ENCODE results near the gene TEAD1.

The TEAD1 gene

GRCh38 chr11:12705874-12706273 is 31.7 kb downstream of the TEAD1 start:
- no peak overlapping the region for H3K27ac Mint-ChIP-seq
- H3K9me3 Mint-ChIP-seq: no peaks in the 10 kb centered on the region
- ATAC-seq (no peak), DNase-seq (ENCODE audit: low spot score in 2 of 2) (no peak)
- H3K4me1 Mint-ChIP-seq: no peaks in the 10 kb centered on the region
- no peak overlapping the region for H3K4me3 Mint-ChIP-seq
- H3K36me3 Mint-ChIP-seq: no peaks in the 10 kb centered on the region

- DNase-seq (ENCODE audit: low spot score in 2 of 2) (no peak), ATAC-seq (no peak)
- Mint-ChIP-seq H3K36me3 (no peaks in the 10 kb centered on the region), H3K4me1 (no peaks in the 10 kb centered on the region), H3K4me3 (no peak overlapping the region), H3K27ac (no peak overlapping the region), H3K9me3 (no peaks in the 10 kb centered on the region)
These were observed 32.6 kb downstream of the TEAD1 start for GRCh38 chr11:12706545-12707499.

- ATAC-seq (no peak), DNase-seq (ENCODE audit: low spot score in 2 of 2) (no peak)
- H3K36me3 Mint-ChIP-seq: no peaks in the 10 kb centered on the region
- H3K9me3 Mint-ChIP-seq: no peaks in the 10 kb centered on the region
- no peaks in the 10 kb centered on the region for H3K4me1 Mint-ChIP-seq
- H3K27ac Mint-ChIP-seq: no peak overlapping the region
- H3K4me3 Mint-ChIP-seq: no peak overlapping the region
These were observed 33.3 kb downstream of the TEAD1 start for GRCh38 chr11:12707500-12707880.

GRCh38 chr11:12711496-12711895 is 37.3 kb downstream of the TEAD1 start:
- Mint-ChIP-seq H3K9me3 (no peaks in the 10 kb centered on the region), H3K27ac (no peak overlapping the region)
- no peak for ATAC-seq

GRCh38 chr11:12712132-12712531 is 37.9 kb downstream of the TEAD1 start:
- no peaks in the 10 kb centered on the region for H3K9me3 Mint-ChIP-seq
- H3K36me3 Mint-ChIP-seq: no peaks in the 10 kb centered on the region
- ATAC-seq (no peak), DNase-seq (ENCODE audit: low spot score in 2 of 2) (no peak)
- no peak overlapping the region for H3K4me3 Mint-ChIP-seq
- H3K27ac Mint-ChIP-seq: no peak overlapping the region
- H3K4me1 Mint-ChIP-seq: peaks cover 3% of the 10 kb centered on the region

More at GRCh38 chr11:12711496-12711895, 37.3 kb downstream of the TEAD1 start:
- Mint-ChIP-seq H3K4me3 (no peak overlapping the region), H3K4me1 (no peaks in the 10 kb centered on the region), H3K36me3 (no peaks in the 10 kb centered on the region)
- DNase-seq (ENCODE audit: low spot score in 2 of 2): no peak

GRCh38 chr11:12715131-12715530 is 40.9 kb downstream of the TEAD1 start:
- Mint-ChIP-seq H3K9me3 (no peaks in the 10 kb centered on the region), H3K4me1 (peaks cover 14% of the 10 kb centered on the region), H3K4me3 (no peak overlapping the region), H3K27ac (no peak overlapping the region), H3K36me3 (no peaks in the 10 kb centered on the region)
- ATAC-seq: no peak
- DNase-seq (ENCODE audit: low spot score in 2 of 2): no peak

GRCh38 chr11:12715941-12716340 is 41.7 kb downstream of the TEAD1 start:
- no peaks in the 10 kb centered on the region for H3K36me3 Mint-ChIP-seq
- no peak overlapping the region for H3K4me3 Mint-ChIP-seq
- no peak for ATAC-seq
- DNase-seq (ENCODE audit: low spot score in 2 of 2): no peak
- peaks cover 14% of the 10 kb centered on the region for H3K4me1 Mint-ChIP-seq
- no peaks in the 10 kb centered on the region for H3K9me3 Mint-ChIP-seq
- no peak overlapping the region for H3K27ac Mint-ChIP-seq

GRCh38 chr11:12716816-12717215 is 42.6 kb downstream of the TEAD1 start:
- no peaks in the 10 kb centered on the region for H3K36me3 Mint-ChIP-seq
- no peak for DNase-seq (ENCODE audit: low spot score in 2 of 2)
- no peak for ATAC-seq
- peaks cover 14% of the 10 kb centered on the region for H3K4me1 Mint-ChIP-seq
- no peak overlapping the region for H3K27ac Mint-ChIP-seq
- H3K4me3 Mint-ChIP-seq: no peak overlapping the region
- H3K9me3 Mint-ChIP-seq: no peaks in the 10 kb centered on the region

GRCh38 chr11:12717851-12718291 is 43.6 kb downstream of the TEAD1 start:
- ATAC-seq (peak; percentile 99), DNase-seq (ENCODE audit: low spot score in 2 of 2) (peak; percentile 6 to 63)
- Mint-ChIP-seq H3K36me3 (no peaks in the 10 kb centered on the region), H3K4me1 (peaks cover 14% of the 10 kb centered on the region), H3K9me3 (no peaks in the 10 kb centered on the region), H3K4me3 (no peak overlapping the region), H3K27ac (no peak overlapping the region)

GRCh38 chr11:12719221-12719620 is 45.0 kb downstream of the TEAD1 start:
- Mint-ChIP-seq H3K4me1 (peaks cover 14% of the 10 kb centered on the region), H3K4me3 (no peak overlapping the region), H3K36me3 (no peaks in the 10 kb centered on the region), H3K9me3 (no peaks in the 10 kb centered on the region), H3K27ac (no peak overlapping the region)
- DNase-seq (ENCODE audit: low spot score in 2 of 2) (no peak), ATAC-seq (no peak)

GRCh38 chr11:12721816-12722604 is 47.8 kb downstream of the TEAD1 start:
- H3K4me3 Mint-ChIP-seq: no peak overlapping the region
- no peaks in the 10 kb centered on the region for H3K9me3 Mint-ChIP-seq
- DNase-seq (ENCODE audit: low spot score in 2 of 2): no peak
- H3K27ac Mint-ChIP-seq: no peak overlapping the region
- H3K36me3 Mint-ChIP-seq: no peaks in the 10 kb centered on the region
- H3K4me1 Mint-ChIP-seq: peaks cover 18% of the 10 kb centered on the region
- ATAC-seq: no peak

- no peaks in the 10 kb centered on the region for H3K9me3 Mint-ChIP-seq
- ATAC-seq: no peak
- peaks cover 11% of the 10 kb centered on the region for H3K4me1 Mint-ChIP-seq
These were observed 49.4 kb downstream of the TEAD1 start for GRCh38 chr11:12723421-12724300.

GRCh38 chr11:12724301-12725054 is 50.3 kb downstream of the TEAD1 start:
- ATAC-seq: no peak
- DNase-seq (ENCODE audit: low spot score in 2 of 2): no peak
- H3K4me3 Mint-ChIP-seq: no peak overlapping the region
- H3K4me1 Mint-ChIP-seq: peaks cover 6% of the 10 kb centered on the region
- H3K36me3 Mint-ChIP-seq: no peaks in the 10 kb centered on the region
- no peak overlapping the region for H3K27ac Mint-ChIP-seq
- H3K9me3 Mint-ChIP-seq: no peaks in the 10 kb centered on the region

More at GRCh38 chr11:12723421-12724300, 49.4 kb downstream of the TEAD1 start:
- Mint-ChIP-seq H3K27ac (no peak overlapping the region), H3K36me3 (no peaks in the 10 kb centered on the region), H3K4me3 (no peak overlapping the region)
- DNase-seq (ENCODE audit: low spot score in 2 of 2): no peak

GRCh38 chr11:12725055-12725862 is 51.0 kb downstream of the TEAD1 start:
- Mint-ChIP-seq H3K4me3 (no peak overlapping the region), H3K4me1 (peaks cover 6% of the 10 kb centered on the region), H3K27ac (no peak overlapping the region), H3K36me3 (no peaks in the 10 kb centered on the region), H3K9me3 (no peaks in the 10 kb centered on the region)
- DNase-seq (ENCODE audit: low spot score in 2 of 2) (no peak), ATAC-seq (no peak)
